ENCODE results near the gene ATF1.

- no peak for TF ChIP-seq SUZ12 (IDR thresholded peaks at IDR 0.05)
- no peak for TF ChIP-seq FOXA1 (IDR thresholded peaks at IDR 0.05)
- no peak for TF ChIP-seq SP1 (IDR thresholded peaks at IDR 0.05)
- TF ChIP-seq ELF4 (IDR thresholded peaks at IDR 0.05), result no peak
- no peak for TF ChIP-seq BHLHE40 (IDR thresholded peaks at IDR 0.05; ENCODE audit: borderline replicate concordance)
- no peak for TF ChIP-seq HDGF (IDR thresholded peaks at IDR 0.05; ENCODE audit: borderline replicate concordance)
- TF ChIP-seq FOXM1 (IDR thresholded peaks at IDR 0.05; ENCODE audit: borderline replicate concordance), result no peak
- no peak for TF ChIP-seq L3MBTL2 (conservative IDR thresholded peaks at IDR 0.05)
- no peak for TF ChIP-seq TARDBP (IDR thresholded peaks at IDR 0.05)
- no peak for TF ChIP-seq NFRKB (IDR thresholded peaks at IDR 0.05)
- no peak for TF ChIP-seq ZNF384 (IDR thresholded peaks at IDR 0.05)
- TF ChIP-seq CTBP1 (IDR thresholded peaks at IDR 0.05; ENCODE audit: borderline replicate concordance), result no peak
Observed at GRCh38 chr12:50728417-50728816, 35.5 kb upstream of the ATF1 start.
